NCI-H1417 (cell line): Measurements from ENCODE around the gene TRAPPC14.
"Not testable (repeated sequence)": the region's sequence is repeated elsewhere in the genome, so short reads cannot be mapped to it uniquely, and the experiment has no call there.

Experiments
- DNase-seq, 3 experiments: peaks; one replicate each; lab custom pipeline; 2025; lab: John Stamatoyannopoulos, UW

The TRAPPC14 gene, protein sequence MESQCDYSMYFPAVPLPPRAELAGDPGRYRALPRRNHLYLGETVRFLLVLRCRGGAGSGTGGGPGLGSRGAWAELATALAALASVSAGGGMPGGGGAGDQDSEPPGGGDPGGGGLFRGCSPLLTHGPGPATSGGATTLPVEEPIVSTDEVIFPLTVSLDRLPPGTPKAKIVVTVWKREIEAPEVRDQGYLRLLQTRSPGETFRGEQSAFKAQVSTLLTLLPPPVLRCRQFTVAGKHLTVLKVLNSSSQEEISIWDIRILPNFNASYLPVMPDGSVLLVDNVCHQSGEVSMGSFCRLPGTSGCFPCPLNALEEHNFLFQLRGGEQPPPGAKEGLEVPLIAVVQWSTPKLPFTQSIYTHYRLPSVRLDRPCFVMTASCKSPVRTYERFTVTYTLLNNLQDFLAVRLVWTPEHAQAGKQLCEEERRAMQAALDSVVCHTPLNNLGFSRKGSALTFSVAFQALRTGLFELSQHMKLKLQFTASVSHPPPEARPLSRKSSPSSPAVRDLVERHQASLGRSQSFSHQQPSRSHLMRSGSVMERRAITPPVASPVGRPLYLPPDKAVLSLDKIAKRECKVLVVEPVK

DNA sequence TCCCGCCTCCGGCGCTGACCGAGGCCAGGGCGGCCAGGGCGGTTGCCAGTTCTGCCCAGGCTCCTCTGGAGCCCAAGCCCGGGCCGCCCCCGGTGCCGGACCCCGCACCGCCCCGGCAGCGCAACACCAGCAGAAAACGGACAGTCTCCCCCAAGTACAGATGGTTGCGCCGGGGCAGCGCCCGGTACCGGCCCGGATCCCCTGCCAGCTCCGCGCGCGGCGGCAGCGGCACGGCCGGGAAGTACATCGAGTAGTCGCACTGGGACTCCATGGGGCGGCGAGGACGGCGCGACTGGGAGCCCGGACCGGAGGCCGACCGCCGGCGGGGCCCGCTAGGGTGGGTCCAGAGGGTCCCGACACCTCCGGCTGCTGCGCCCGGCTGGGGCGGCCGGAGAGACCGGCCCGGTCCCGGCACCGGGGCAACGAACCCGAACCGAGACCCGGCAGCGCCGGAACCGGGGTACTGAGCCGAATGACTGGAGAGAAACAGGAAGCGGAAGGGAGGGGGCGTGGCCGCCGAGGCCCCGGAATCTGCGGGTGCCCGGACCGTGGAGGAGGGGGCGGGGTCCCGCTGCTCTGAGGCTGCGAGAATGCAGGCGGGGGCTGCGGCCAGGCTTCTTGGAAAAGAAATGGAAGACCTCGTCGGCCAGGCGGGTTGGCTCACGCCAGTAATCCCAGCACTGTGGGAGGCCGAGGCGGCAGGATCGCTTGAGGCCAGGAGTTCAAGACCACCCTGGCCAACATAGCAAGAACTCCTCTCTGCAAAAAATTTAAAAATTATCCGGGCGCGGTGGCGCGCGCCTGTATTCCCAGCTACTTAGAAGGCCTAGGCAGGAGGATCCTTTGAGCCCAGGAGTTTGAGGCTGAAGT lies at the start of gene TRAPPC14:
Gene TRAPPC14, minus strand, starts transcription at position 495 of the 870 bp plus-strand sequence. Its CDS starts 224 bp downstream, at position 271.
- peak; percentile 83 to 92 (median 92) for DNase-seq

DNA sequence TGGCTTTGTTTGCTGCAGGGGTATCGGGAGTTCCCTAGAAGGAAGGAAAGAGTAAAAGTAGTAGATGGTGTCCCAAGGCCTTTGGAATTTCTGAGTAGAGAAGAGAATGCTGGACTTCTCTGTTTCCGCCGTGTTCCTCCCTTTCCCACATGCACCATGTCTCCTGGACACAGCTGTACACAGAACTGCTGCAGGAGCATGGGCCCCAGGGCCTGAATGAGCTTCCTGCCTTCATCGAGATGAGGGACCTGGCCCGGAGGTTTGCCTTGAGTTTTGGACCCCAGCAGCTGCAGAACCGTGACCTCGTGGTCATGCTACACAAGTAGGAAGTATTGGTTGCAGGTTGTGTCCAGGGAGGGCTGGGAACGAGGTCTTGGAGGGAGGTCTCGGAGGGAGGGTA lies 45.9 kb upstream of the TRAPPC14 start:
- DNase-seq, result no peak

DNA sequence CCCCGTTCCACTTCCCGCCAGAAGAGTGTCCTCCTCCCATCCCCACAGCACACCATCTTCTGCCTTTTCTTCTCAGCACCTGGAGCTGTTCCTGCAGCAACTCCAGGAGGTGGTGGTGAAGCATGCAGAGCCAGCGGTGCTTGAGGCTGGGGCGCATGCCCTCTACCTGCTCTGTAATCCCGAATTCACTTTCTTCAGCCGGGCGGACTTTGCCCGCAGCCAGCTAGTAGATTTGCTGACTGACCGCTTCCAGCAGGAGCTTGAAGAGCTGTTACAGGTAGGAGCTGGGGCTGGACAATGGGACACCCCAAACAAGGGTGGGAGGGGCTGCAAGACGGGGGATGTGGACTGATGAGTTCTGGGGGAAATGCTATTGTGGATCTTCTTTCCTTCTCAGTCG lies 42.2 kb upstream of the TRAPPC14 start:
- DNase-seq, result no peak

DNA sequence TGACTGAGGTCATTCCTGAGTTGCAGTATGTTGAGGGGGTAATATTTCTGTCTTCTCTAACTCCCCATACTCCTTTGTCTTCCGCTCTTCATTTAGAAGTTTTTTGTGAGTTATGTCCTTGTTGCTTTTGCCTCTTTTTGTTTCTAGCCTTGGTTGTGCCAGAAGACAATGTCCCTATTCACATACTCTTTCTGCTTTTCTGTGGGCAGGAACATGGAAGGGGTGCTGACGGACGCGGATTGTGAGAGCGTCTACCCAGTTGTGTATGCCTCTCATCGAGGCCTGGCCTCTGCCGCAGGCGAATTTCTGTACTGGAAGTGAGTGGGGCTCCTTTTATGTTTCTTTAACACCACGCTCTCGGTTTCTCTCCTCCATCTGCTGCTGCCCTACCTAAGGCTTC lies 39.7 kb upstream of the TRAPPC14 start:
- DNase-seq, result no peak

DNA sequence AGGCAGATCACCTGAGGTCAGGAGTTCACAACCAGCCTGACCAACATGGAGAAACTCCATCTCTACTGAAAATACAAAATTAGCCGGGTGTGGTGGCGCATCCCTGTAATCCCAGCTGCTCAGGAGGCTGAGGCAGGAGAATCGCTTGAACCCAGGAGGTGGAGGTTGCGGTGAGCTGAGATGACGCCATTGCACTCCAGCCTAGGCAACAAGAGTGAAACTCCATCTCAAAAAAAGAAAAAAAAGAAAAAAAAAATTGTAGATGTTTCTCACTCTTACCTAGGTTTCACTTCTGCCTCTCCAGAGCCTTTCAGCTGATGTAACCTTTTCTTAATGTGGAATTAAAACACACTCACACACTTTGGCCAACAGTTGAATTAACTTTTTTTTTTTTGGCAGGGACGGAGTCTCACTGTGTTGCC lies 37.4 kb upstream of the TRAPPC14 start:
- not testable (repeated sequence) for DNase-seq

DNA sequence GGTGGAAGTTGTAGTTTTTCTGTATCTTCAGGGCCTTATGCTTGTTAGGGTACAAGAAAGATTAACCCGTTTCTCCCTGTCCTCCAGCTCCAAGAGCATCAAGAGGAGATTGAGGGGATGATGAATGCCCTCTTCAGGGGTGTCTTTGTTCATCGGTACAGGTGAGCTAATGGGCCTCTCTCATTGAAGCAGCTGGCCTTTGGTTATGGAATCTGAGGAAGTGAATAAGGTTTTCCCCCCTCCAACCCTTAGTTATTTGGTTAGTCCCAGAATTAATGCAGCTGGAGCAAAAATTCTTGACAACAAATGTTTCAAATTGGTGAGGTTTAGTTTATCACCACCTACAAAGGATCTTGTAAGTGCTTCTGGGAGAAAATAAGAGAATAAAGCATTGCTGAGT lies 36.7 kb upstream of the TRAPPC14 start:
- DNase-seq, result no peak

DNA sequence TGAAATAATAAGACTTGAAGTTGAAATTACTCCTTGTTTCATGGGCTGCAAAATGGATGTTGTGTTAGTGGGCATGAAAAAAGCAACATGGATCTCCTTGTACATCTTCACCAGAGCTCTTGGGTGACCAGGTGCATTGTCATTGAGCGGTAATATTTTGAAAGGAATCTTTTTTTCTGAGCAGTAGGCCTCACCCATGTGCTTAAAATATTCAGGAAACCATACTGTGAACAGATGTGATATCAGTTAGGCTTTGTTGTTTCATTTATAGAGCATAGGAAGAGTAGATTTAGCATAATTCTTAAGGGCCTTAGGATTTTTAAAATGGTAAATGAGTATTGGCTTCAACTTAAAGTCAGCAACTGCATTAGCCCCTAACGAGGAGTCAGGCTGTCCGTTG lies 34.4 kb upstream of the TRAPPC14 start:
- DNase-seq, result no peak

DNA sequence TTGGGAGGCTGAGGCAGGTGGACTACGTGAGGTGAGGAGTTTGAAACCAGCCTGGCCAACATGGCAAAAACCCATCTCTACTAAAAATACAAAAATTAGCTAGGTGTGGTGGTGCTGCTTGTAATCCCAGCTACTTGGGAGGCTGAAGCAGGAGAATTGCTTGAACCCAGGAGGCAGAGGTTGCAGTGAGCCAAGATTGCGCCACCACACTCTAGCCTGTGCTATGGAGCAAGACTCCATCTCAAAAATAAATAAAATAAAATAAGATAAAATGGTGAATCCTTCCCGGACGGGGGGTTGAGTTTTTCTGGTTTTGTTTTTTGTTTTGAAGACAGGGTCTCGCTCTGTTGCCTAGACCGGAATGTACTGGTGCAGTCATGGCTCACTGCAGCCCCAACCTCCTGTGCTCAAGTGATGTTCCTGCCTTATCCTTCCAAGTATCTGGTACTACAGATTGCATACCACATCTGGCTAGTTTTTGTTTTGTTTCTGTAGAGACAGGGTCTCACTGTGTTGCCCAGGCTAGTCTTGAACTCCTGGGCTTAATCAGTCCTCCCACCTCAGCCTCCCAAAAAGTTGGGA lies 33.8 kb upstream of the TRAPPC14 start:
- DNase-seq, result not testable (repeated sequence)

DNA sequence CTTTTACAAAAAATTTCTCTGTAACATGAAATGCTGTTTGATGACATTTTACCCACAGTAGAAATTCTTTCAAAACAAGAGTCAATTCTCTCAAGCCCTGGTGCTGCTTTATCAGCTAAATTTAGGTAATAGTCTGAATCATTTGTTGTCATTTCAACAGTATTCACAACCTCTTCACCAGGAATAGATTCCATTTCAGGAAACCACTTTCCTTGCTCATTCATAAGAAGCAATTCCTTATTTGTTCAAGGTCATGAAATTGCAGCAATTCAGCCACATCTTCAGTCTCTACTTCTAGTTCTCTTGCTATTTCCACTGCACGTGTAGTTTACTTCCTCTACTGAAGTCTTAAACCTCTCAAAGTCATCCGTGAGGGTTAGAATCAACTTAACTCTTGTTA lies 33.3 kb upstream of the TRAPPC14 start:
- DNase-seq, result no peak

DNA sequence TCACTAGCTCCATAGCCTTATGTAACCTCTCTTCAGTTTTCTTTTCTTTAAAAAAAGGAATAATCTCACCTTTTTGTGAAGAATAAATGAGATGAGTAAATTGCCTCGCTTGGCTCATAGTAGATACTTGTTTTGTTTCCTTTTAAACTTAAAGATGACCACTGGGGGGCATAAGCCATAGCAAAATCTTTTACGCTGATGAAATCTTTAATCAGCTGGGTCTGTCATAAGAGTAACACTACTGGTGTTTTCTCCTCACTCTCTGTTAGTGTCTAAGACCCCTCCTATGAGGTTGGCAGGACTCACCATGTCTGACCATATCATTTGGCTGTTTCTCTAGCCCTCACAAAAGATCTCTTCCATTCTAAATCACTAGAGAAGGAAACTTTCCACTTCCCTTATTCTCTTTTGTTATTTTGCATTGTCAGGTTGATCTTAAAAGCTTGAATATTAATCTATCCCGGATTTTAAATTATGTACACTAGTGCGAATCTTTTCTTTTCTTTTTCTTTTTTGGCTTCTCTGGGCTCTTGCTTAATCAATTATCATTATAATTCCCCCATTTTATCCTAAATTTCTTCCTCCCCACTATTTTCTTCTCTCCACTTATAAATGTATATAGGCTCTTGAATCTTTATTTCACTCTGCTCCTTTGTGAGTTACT lies 31.7 kb upstream of the TRAPPC14 start:
- DNase-seq, result no peak

DNA sequence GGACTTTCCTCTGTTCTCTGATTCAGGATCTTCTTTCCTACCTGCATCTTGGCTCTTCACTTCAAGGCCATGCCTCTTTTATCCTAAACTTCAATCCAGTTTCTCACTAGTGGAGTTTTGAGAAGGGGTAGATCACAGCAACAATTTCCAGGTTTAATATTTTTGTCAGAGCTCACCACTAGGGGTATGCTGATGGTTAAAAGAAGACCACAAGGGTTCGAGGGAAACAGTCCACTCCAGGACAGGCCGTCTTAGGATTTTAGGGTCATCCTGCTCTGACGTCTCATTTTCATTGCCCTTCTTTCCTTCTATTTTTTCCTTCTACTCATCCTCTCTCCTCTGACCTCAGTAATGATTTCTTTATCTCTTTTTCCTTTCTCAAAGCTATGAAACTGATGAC lies 30.5 kb upstream of the TRAPPC14 start:
- no peak for DNase-seq

DNA sequence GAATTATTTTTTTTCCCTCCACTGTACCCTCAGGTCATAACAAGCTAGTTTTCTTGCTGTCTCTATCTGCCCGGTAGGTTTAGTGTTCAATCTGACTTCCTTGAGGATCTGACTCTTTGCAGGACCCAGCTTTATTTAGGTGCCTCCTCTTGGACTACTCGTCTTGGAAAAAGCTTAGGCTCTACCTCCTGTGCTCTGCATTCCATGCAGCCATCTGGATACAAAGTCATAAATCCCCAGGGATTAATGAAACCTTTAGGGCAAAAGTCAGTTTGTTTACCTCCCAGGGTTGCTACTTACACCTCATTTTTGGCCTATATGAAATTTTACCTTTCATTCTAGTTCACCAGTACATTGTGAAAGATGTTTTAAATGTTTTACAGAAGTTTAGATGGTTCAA lies 27.2 kb upstream of the TRAPPC14 start:
- DNase-seq, result no peak

DNA sequence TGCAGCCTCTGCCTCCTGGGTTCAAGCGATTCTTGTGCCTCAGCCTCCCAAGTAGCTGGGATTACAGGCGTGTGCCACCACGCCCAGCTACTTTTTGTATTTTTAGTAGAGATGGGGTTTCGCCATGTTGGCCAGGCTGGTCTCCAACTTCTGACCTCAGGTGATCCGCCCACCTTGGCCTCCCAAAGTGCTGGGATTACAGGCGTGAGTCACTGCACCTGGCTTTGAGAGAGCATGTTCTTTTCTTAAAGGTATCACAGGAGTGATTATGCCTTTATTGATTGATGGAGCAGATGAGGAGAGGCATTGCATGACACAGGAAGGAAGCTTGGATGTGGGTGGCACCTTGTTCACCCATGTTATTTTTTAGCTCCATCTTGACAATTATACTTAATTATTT lies 24.6 kb upstream of the TRAPPC14 start:
- DNase-seq, result not testable (repeated sequence)

DNA sequence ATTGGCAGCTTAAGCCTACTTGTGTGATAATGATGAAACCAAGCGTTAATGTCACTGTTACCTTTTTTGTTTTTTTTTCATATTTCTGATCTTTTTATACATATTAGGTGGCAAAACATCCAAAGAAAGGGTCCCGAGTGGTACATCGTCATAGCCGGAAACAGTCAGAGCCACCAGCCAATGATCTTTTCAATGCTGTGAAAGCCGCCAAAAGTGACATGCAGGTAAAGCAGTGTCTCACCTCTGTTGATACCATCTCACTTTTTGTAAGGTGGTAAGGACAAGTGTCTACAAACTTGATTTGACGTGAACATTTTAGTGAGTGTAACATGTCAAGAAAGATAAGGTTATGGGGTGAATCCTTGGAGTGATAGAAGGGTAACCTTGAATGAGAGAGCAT lies 24.1 kb upstream of the TRAPPC14 start:
- not testable (repeated sequence) for DNase-seq

DNA sequence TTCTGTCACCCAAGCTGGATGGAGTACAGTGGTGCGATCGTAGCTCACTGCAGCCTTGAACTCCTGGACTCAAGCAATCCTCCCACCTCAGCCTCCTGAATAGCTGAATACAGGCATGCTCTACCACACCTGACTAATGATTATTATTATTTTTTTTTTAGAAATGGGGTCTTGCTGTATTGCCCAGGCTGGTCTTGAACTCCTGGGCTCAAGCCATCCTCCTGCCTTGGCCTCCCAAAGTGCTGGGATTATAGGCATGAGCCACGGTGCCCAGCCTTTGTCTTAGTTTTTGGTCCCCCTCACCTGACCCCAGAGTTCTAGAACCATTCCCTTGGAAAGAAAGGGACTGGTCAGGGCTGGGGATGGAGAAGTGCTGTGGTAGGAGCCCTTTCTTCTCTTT lies 21.6 kb upstream of the TRAPPC14 start:
- DNase-seq, result not testable (repeated sequence)

DNA sequence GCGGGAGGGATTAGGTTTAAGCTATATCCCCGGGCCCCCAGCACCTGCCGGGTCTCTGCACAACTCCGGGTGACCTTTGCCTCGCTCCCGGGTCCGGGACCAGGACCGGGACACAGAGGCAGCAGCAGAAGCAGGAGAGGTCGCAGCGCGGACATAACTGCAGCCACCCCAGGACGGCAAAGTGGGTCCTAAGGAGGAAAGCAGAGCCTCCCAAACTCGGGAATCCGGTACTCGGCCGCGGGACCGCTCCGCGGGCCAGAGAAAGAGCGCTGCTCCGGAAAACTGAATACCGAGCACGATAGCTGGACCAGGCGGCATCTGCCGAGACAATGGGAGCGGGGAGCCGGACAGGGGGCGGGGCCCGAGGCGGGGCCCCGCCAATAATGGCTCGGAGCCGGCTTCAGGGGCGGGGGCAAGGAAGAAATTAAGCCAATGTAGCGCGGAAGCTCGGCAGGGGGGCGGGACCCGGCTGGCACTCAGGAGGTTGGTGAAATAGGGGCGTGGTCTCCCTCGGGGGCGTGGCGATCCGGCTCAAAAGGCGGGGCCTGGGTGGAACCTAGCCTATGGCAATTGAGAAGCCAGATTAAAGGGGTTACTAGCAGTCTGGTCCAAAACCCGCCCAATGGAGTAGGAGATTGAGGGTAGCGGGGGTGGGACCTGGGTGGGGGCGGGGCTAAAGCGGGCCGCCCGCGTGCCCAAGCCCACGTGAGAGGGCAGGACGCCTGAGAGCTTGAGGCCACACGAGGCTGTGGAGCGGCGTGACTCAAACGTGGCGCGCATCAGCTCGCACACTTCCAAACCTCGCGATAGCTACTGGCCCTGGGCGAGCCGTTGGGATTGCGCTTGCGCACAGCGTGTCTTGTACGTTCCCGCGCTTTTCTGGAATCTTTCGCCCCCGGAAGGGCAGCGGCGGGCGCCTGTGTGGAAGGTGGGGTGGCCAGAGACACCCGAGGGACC lies 18.8 kb upstream of the TRAPPC14 start, which contains the start of the genes GPC2 and STAG3:
Gene GPC2, minus strand, starts transcription at position 337 of the 957 bp plus-strand sequence. Its CDS starts 182 bp downstream, at position 155.
Gene STAG3, plus strand, starts transcription at position 874 of the 957 bp plus-strand sequence. CDS start 2,639 bp downstream, outside the sequence.
- peak; percentile 99 to 100 (median 100) for DNase-seq

DNA sequence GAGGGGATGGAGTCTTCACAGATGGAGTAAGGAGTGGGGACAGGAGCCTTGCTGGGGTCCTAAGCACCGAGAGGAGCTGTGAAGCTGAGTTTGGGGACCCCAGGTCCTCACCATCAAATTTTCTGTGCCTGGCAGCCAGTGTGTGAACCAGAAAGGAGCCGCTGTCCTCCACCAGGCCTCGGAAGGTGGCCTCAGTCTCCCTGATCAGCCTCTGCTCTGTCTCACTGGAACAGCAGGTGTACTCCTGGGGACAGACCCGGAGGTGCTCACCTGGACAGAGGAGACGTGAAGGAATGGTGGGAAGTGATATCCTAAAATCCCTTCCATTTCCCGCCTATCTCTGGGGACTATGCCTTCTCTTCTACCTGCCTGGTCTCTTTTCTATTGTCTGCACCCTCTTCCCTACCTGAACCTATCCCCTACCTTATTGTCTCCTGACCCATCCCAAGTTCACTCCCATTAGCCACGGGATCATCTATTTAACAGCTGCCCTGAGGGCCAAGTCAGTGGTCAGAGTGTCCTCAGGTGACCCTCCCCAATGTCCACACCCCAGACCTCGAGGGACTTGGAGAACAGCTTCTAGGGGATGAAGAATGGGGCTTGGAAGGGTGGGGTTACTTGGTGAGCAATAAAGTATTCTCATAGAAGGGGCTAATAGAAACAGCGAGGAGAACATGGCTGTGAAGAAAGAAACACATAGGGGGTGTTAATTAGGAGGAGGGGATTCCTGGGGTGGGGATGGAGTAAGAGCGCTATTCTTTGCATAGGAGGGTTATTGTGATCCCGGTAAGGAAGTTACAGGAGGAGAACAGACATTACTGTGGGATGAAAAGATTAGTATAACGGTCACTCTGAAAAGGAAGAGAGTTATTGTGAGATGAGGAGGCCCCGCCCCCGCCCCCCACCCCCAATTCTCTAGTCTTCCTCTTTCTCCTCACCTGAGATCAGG lies 17.8 kb upstream of the TRAPPC14 start:
- DNase-seq, result peak in 1 of 3 experiments; percentile 58

DNA sequence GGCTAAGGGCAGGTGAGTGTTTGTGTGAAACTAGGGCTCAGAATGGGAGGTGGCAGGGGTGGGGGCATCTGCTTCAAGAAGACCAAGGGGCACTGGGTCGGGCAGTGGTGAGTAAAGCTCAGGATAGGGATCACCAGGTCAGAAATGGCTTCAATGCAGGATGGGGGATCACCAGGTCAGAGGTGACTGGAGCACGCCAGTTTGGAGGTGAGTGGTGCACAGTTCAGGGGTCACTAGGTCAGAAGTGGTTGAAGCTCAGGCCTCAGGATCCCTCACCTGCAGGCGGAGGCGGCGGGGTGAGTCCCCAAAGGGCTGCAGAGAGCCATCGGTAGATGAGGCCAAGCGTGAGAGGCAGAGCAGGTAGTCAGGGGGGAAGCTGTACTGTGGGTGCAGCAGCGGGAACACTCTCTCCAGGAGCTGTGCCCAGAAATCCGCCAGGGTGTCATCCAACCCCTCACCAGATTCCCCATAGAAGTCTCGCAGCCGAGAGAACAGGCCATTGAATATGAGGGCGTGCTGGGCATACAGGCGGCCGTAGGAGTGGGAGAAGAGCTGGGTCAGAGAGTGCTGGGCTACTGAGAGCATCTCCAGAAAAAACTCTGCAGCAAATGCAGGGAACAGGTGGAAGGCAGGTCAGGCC lies 16.9 kb upstream of the TRAPPC14 start:
- no peak for DNase-seq
